SK-N-SH (cell line): ENCODE data around the gene MGLL. TPM values are rescaled to one million over a fixed set of nuclear protein-coding genes. Genes with fewer than 3 reads are reported as not detected.

Experiments used
- CTCF ChIA-PET: fragments of 300-600, 350-600 bp; formaldehyde crosslinking; extraction: SDS; loops from one replicate; lab custom pipeline; 2021; lab: Yijun Ruan, JAX
- POLR2A ChIA-PET: fragments of 350-600 bp; sonication (Branson Sonifier 250); formaldehyde crosslinking; extraction: SDS; loops from one replicate; lab custom pipeline; 2020; ENCODE audit warnings: antibody characterized with exemption, inconsistent platforms; lab: Yijun Ruan, JAX
- DNase-seq: peaks from one replicate; pipeline ENCODE4 v3.0.0; 2012
- H2AFZ ChIP-seq: fragments of 200-600 bp; sonication (generic); 2 replicates; pipeline ENCODE4 v1.8.1; 2016; ENCODE audit warnings: antibody characterized with exemption, mild to moderate bottlenecking, low read depth
- H3F3A ChIP-seq: fragments of 200-600 bp; sonication (generic); replicated peaks from 2 replicates; pipeline ENCODE3; 2016; ENCODE audit warnings: antibody characterized with exemption, mild to moderate bottlenecking; ENCODE audit not compliant: insufficient read depth
- H3K27ac ChIP-seq, 2 experiments: fragments of 200-500 bp in 1 of 2; fragments of 200-600 bp in 1 of 2; sonication (Bioruptor generic) in 1 of 2; sonication (generic), shearing (Covaris generic) in 1 of 2; 2 replicates each; pipeline versions ENCODE4 v1.5.1 to v1.6.1; 2014 to 2016; ENCODE audit warnings: low read depth in 2 of 2, inconsistent platforms in 1 of 2, low read length in 1 of 2, mild to moderate bottlenecking in 1 of 2, mixed read lengths in 1 of 2
- H3K27me3 ChIP-seq: fragments of 200-600 bp; sonication (generic), shearing (Covaris generic); 2 replicates; pipeline ENCODE4 v1.6.1; 2016; ENCODE audit warnings: mixed run types; ENCODE audit not compliant: insufficient read depth
- H3K36me3 ChIP-seq, 2 experiments: fragments of 200-500 bp in 1 of 2; fragments of 200-600 bp in 1 of 2; sonication (Bioruptor generic) in 1 of 2; sonication (generic) in 1 of 2; replicated peaks in 1 of 2; 2 replicates each; pipeline versions ENCODE3 to v1.5.1; 2014 to 2016; ENCODE audit warnings: low read length in 1 of 2, mild to moderate bottlenecking in 1 of 2; ENCODE audit not compliant: insufficient read depth in 2 of 2, control insufficient read depth in 1 of 2
- H3K4me1 ChIP-seq, 2 experiments: fragments of 200-500 bp in 1 of 2; fragments of 200-600 bp in 1 of 2; sonication (Bioruptor generic) in 1 of 2; sonication (generic), shearing (Covaris generic) in 1 of 2; 2 replicates each; pipeline versions ENCODE4 v1.5.1 to v1.6.1; 2014 to 2016; ENCODE audit warnings: low read depth in 1 of 2, low read length in 1 of 2, mixed run types in 1 of 2; ENCODE audit not compliant: insufficient read depth in 2 of 2, control insufficient read depth in 1 of 2
- H3K4me2 ChIP-seq: fragments of 200-600 bp; sonication (generic), shearing (Covaris generic); 2 replicates; pipeline ENCODE4 v1.6.1; 2017; ENCODE audit warnings: mixed run types
- H3K4me3 ChIP-seq, 2 experiments: fragments of 200-500 bp in 1 of 2; fragments of 200-600 bp in 1 of 2; sonication (Bioruptor generic) in 1 of 2; sonication (generic), shearing (Covaris generic) in 1 of 2; 2 replicates each; pipeline versions ENCODE4 v1.5.1 to v1.8.1; 2014 to 2016; ENCODE audit warnings: low read depth in 2 of 2, inconsistent platforms in 1 of 2, low read length in 1 of 2, mild to moderate bottlenecking in 1 of 2, mixed read lengths in 1 of 2, moderate library complexity in 1 of 2
- H3K79me2 ChIP-seq: fragments of 200-600 bp; sonication (generic); 2 replicates; pipeline ENCODE4 v1.8.1; 2017; ENCODE audit warnings: mild to moderate bottlenecking; ENCODE audit not compliant: insufficient read depth
- H3K9ac ChIP-seq: fragments of 200-600 bp; sonication (generic); 2 replicates; pipeline ENCODE4 v1.6.1; 2017; ENCODE audit warnings: mixed run types
- H3K9me2 ChIP-seq: fragments of 200-600 bp; sonication (generic); 2 replicates; pipeline ENCODE4 v1.6.1; 2017; ENCODE audit warnings: mixed run types
- H3K9me3 ChIP-seq: fragments of 200-600 bp; sonication (generic); 2 replicates; pipeline ENCODE4 v1.6.1; 2017; ENCODE audit warnings: mixed run types, mild to moderate bottlenecking, moderate library complexity
- H4K20me1 ChIP-seq: fragments of 200-600 bp; sonication (generic); 2 replicates; pipeline ENCODE4 v1.6.1; 2017; ENCODE audit warnings: mild to moderate bottlenecking, mixed run types; ENCODE audit not compliant: insufficient read depth
- ELF1 ChIP-seq: IDR thresholded peaks from 2 replicates; pipeline ENCODE4 v1.4.0; 2012
- EP300 ChIP-seq, 2 experiments: IDR thresholded peaks; 2 replicates each; pipeline versions ENCODE4 v1.4.0 to v1.6.1; 2012; ENCODE audit warnings: borderline replicate concordance in 1 of 2, low read depth in 1 of 2, low read length in 1 of 2
- EZH2phosphoT487 ChIP-seq: fragments of 200-600 bp; sonication (generic); IDR thresholded peaks from 2 replicates; pipeline ENCODE4 v1.6.1; 2017; ENCODE audit warnings: low read depth, mixed run types, mild to moderate bottlenecking, antibody characterized with exemption, moderate library complexity, borderline replicate concordance
- FOSL2 ChIP-seq: IDR thresholded peaks from 2 replicates; pipeline ENCODE4 v1.4.0; 2012; ENCODE audit warnings: low read depth, mild to moderate bottlenecking, moderate library complexity, borderline replicate concordance
- GABPA ChIP-seq: IDR thresholded peaks from 2 replicates; pipeline ENCODE4 v1.4.0; 2012; ENCODE audit warnings: low read depth, mild to moderate bottlenecking
- GATA2 ChIP-seq: sonication (generic); formaldehyde crosslinking; IDR thresholded peaks from 2 replicates; pipeline ENCODE4 v1.5.0; 2020; ENCODE audit warnings: mild to moderate bottlenecking, missing genetic modification reagents
- MAX ChIP-seq: IDR thresholded peaks from 2 replicates; pipeline ENCODE4 v1.4.0; 2012; ENCODE audit warnings: low read depth
- MEF2A ChIP-seq: IDR thresholded peaks from 2 replicates; pipeline ENCODE4 v1.4.0; 2012; ENCODE audit warnings: low read depth, borderline replicate concordance
- MXI1 ChIP-seq: IDR thresholded peaks from 2 replicates; pipeline ENCODE4 v1.6.1; 2012; ENCODE audit warnings: mild to moderate bottlenecking, low read depth, low read length, improper control_type of control experiment
- NFIC ChIP-seq: IDR thresholded peaks from 2 replicates; pipeline ENCODE4 v1.4.0; 2012; ENCODE audit warnings: borderline replicate concordance
- NRF1 ChIP-seq: IDR thresholded peaks from 2 replicates; pipeline ENCODE4 v1.6.1; 2012; ENCODE audit warnings: low read depth, mild to moderate bottlenecking, low read length
- RAD21 ChIP-seq: IDR thresholded peaks from 2 replicates; pipeline ENCODE4 v1.6.1; 2012; ENCODE audit warnings: mild to moderate bottlenecking, low read length
- RCOR1 ChIP-seq: fragments of 150-350 bp; IDR thresholded peaks from 2 replicates; pipeline ENCODE4 v1.6.1; 2017; ENCODE audit warnings: antibody characterized with exemption, low read length
- RFX5 ChIP-seq: IDR thresholded peaks from 2 replicates; pipeline ENCODE4 v1.6.1; 2012; ENCODE audit warnings: mild to moderate bottlenecking, improper control_type of control experiment, low read length
- SMC3 ChIP-seq: IDR thresholded peaks from 2 replicates; pipeline ENCODE4 v1.6.1; 2012; ENCODE audit warnings: low read depth, low read length, improper control_type of control experiment
- TAF1 ChIP-seq: IDR thresholded peaks from 2 replicates; pipeline ENCODE4 v1.6.1; 2012; ENCODE audit warnings: low read depth, mild to moderate bottlenecking, low read length, moderate library complexity, borderline replicate concordance
- YY1 ChIP-seq: IDR thresholded peaks from 2 replicates; pipeline ENCODE4 v1.4.0; 2012; ENCODE audit warnings: low read depth, mild to moderate bottlenecking
- WGBS: methylation state at CpG from one replicate; pipeline ENCODE4 v1.1.6; 2017; ENCODE audit warnings: low lambda C conversion rate; 5-methylcytosine and 5-hydroxymethylcytosine counted together
- polyA plus RNA-seq, 3 experiments: library from polyadenylated mRNA; depleted of rRNA; stranded (reverse); fragments of >200 nt; gene quantifications; 2 replicates each; pipeline ENCODE4 v1.2.3, GENCODE V29; 2012
- TF ChIP-seq, protein P1 (sequence below): fragments of 200-600 bp; sonication (generic); IDR thresholded peaks from 2 replicates; pipeline ENCODE4 v1.6.1; 2017; ENCODE audit warnings: antibody characterized with exemption, mild to moderate bottlenecking, moderate library complexity
- TF ChIP-seq, protein P2 (sequence below): IDR thresholded peaks from 2 replicates; pipeline ENCODE4; 2012
- TF ChIP-seq, protein P3 (sequence below): IDR thresholded peaks from 2 replicates; pipeline ENCODE4 v1.6.1; 2012; ENCODE audit warnings: mild to moderate bottlenecking, low read depth, low read length, moderate library complexity
- TF ChIP-seq, protein P4 (sequence below): IDR thresholded peaks from 2 replicates; pipeline ENCODE4 v1.4.0; 2012; ENCODE audit warnings: low read depth, borderline replicate concordance

The MGLL gene
- polyA plus RNA-seq, 1 of the 3 experiments (the other 2 are of a cell fraction): 2.2 TPM

GRCh38 chr3:127742580-127742979 is 79.7 kb downstream of the MGLL start:
- H3K4me3 ChIP-seq: no peak overlapping the region
- ChIA-PET POLR2A (interaction anchor here (0.8 kb wide), 1 partner anchor 42 kb away, joined by 4 read pairs; no protein-coding TSS in a partner anchor), CTCF (interaction anchor here (1.1 kb wide), 1 partner anchor 11 kb away, joined by 4 read pairs; no protein-coding TSS in a partner anchor)
- H3K9me2 ChIP-seq: no peaks in the 10 kb centered on the region
- no peaks in the 10 kb centered on the region for H3F3A ChIP-seq
- H3K4me1 ChIP-seq: peaks cover 12 to 45% of the 10 kb centered on the region in 2 experiments
- H4K20me1 ChIP-seq: no peaks in the 10 kb centered on the region
- no peaks in the 10 kb centered on the region for H3K27me3 ChIP-seq
- H3K4me2 ChIP-seq: no peak overlapping the region
- WGBS: 86% methylated on average over 9 of the region's 9 CpGs
- H3K27ac ChIP-seq: no peak overlapping the region; a peak in 1 of 4 replicates
- H3K9ac ChIP-seq: no peak overlapping the region
- no peaks in the 10 kb centered on the region for H3K9me3 ChIP-seq
- TF ChIP-seq EZH2phosphoT487 (no peak), ELF1 (no peak), NRF1 (no peak), GATA2 (no peak)
- no peak overlapping the region for H2AFZ ChIP-seq
- no peaks in the 10 kb centered on the region for H3K36me3 ChIP-seq
- no peaks in the 10 kb centered on the region for H3K79me2 ChIP-seq
- no peak for DNase-seq

DNA sequence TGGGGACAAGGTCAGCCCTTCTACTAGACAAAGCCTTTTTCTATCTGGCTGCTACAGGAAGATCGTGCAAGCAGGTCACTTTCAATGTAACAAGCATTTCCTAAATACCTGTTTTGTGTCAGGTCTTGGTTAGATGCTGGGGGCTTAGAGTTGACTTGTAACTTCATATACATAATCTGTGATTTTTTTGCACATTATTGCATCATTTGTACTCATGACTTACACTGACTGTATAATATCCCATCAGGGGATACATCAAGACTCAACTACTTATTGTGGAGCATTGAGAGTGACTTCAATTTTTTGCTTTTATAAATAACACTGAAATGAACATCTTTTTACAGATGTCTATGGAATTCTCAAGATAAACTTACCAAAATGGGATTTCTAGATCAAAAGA is 80.6 kb downstream of the MGLL start:
- Histone ChIP-seq H3K79me2 (no peaks in the 10 kb centered on the region), H2AFZ (no peak overlapping the region), H3K9me2 (no peaks in the 10 kb centered on the region), H4K20me1 (no peaks in the 10 kb centered on the region), H3K27me3 (no peaks in the 10 kb centered on the region), H3K36me3 (no peaks in the 10 kb centered on the region), H3K4me3 (no peak overlapping the region), H3K9me3 (no peaks in the 10 kb centered on the region), H3F3A (no peaks in the 10 kb centered on the region), H3K4me2 (no peak overlapping the region), H3K9ac (no peak overlapping the region), H3K27ac (no peak overlapping the region), H3K4me1 (peaks cover 12 to 39% of the 10 kb centered on the region in 2 experiments; a peak in 3 of 4 replicates)
- TF ChIP-seq NFIC (no peak), YY1 (no peak), RAD21 (no peak), MXI1 (no peak), RFX5 (no peak), RCOR1 (no peak), SMC3 (no peak), EZH2phosphoT487 (no peak), EP300 (IDR thresholded peaks at IDR 0.05; ENCODE audit: borderline replicate concordance in 1 of 2, low read depth in 1 of 2, low read length in 1 of 2) (no peak), GABPA (no peak), FOSL2 (no peak), NRF1 (no peak), MEF2A (no peak), TAF1 (no peak), MAX (no peak)
- TF ChIP-seq, protein P1, sequence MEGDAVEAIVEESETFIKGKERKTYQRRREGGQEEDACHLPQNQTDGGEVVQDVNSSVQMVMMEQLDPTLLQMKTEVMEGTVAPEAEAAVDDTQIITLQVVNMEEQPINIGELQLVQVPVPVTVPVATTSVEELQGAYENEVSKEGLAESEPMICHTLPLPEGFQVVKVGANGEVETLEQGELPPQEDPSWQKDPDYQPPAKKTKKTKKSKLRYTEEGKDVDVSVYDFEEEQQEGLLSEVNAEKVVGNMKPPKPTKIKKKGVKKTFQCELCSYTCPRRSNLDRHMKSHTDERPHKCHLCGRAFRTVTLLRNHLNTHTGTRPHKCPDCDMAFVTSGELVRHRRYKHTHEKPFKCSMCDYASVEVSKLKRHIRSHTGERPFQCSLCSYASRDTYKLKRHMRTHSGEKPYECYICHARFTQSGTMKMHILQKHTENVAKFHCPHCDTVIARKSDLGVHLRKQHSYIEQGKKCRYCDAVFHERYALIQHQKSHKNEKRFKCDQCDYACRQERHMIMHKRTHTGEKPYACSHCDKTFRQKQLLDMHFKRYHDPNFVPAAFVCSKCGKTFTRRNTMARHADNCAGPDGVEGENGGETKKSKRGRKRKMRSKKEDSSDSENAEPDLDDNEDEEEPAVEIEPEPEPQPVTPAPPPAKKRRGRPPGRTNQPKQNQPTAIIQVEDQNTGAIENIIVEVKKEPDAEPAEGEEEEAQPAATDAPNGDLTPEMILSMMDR: no peak
- TF ChIP-seq, protein P2, sequence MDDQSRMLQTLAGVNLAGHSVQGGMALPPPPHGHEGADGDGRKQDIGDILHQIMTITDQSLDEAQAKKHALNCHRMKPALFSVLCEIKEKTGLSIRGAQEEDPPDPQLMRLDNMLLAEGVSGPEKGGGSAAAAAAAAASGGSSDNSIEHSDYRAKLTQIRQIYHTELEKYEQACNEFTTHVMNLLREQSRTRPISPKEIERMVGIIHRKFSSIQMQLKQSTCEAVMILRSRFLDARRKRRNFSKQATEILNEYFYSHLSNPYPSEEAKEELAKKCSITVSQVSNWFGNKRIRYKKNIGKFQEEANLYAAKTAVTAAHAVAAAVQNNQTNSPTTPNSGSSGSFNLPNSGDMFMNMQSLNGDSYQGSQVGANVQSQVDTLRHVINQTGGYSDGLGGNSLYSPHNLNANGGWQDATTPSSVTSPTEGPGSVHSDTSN: no peak
- TF ChIP-seq, protein P3, sequence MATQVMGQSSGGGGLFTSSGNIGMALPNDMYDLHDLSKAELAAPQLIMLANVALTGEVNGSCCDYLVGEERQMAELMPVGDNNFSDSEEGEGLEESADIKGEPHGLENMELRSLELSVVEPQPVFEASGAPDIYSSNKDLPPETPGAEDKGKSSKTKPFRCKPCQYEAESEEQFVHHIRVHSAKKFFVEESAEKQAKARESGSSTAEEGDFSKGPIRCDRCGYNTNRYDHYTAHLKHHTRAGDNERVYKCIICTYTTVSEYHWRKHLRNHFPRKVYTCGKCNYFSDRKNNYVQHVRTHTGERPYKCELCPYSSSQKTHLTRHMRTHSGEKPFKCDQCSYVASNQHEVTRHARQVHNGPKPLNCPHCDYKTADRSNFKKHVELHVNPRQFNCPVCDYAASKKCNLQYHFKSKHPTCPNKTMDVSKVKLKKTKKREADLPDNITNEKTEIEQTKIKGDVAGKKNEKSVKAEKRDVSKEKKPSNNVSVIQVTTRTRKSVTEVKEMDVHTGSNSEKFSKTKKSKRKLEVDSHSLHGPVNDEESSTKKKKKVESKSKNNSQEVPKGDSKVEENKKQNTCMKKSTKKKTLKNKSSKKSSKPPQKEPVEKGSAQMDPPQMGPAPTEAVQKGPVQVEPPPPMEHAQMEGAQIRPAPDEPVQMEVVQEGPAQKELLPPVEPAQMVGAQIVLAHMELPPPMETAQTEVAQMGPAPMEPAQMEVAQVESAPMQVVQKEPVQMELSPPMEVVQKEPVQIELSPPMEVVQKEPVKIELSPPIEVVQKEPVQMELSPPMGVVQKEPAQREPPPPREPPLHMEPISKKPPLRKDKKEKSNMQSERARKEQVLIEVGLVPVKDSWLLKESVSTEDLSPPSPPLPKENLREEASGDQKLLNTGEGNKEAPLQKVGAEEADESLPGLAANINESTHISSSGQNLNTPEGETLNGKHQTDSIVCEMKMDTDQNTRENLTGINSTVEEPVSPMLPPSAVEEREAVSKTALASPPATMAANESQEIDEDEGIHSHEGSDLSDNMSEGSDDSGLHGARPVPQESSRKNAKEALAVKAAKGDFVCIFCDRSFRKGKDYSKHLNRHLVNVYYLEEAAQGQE: no peak
- TF ChIP-seq, protein P4, sequence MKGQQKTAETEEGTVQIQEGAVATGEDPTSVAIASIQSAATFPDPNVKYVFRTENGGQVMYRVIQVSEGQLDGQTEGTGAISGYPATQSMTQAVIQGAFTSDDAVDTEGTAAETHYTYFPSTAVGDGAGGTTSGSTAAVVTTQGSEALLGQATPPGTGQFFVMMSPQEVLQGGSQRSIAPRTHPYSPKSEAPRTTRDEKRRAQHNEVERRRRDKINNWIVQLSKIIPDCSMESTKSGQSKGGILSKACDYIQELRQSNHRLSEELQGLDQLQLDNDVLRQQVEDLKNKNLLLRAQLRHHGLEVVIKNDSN: no peak
- 89% methylated on average over 1 of the region's 1 CpG for WGBS
- no peak for DNase-seq
- POLR2A ChIA-PET: no interaction called here
- CTCF ChIA-PET: no interaction called here
